Activated CD4-positive, alpha-beta T cell treated with anti-CD3 and anti-CD28 coated beads, Interleukin-2, amount 10 ng/mL, durations not matched to agents 7 days and 5 days (primary cell): Measurements from ENCODE around the gene ZNF57. TPM values are rescaled to one million over a fixed set of nuclear protein-coding genes. Genes with fewer than 3 reads are reported as not detected.
"Not testable (repeated sequence)": the region's sequence is repeated elsewhere in the genome, so short reads cannot be mapped to it uniquely, and the experiment has no call there.

Experiments
- CTCF ChIA-PET: fragments of 350-600 bp; sonication (Branson Sonifier 250); formaldehyde crosslinking; loops from one replicate; lab custom pipeline; 2021; ENCODE audit warnings: antibody characterized with exemption; lab: Charles Lee
- POLR2A ChIA-PET: fragments of 350-600 bp; sonication (Branson Sonifier 250); formaldehyde crosslinking; loops from one replicate; lab custom pipeline; 2021; ENCODE audit warnings: antibody characterized with exemption; lab: Charles Lee
- DNase-seq: peaks from one replicate; pipeline ENCODE4 v3.0.0-alpha.2; 2020
- H3K27ac Mint-ChIP-seq: one replicate; pipeline ENCODE4 v1.8.0; 2021; ENCODE audit warnings: mild to moderate bottlenecking, moderate library complexity, mixed read lengths
- H3K27me3 Mint-ChIP-seq: one replicate; pipeline ENCODE4 v1.8.0; 2021; ENCODE audit warnings: mixed read lengths
- H3K36me3 Mint-ChIP-seq: one replicate; pipeline ENCODE4 v1.8.0; 2021; ENCODE audit warnings: low read depth, mixed read lengths
- H3K4me1 Mint-ChIP-seq: one replicate; pipeline ENCODE4 v1.8.0; 2021; ENCODE audit warnings: mixed read lengths
- H3K4me3 Mint-ChIP-seq: one replicate; pipeline ENCODE4 v1.8.0; 2021; ENCODE audit warnings: mild to moderate bottlenecking, moderate library complexity, mixed read lengths
- H3K9me3 Mint-ChIP-seq: one replicate; pipeline ENCODE4 v1.8.0; 2021; ENCODE audit warnings: mixed read lengths
- total RNA-seq, 2 experiments: library from RNA; stranded (reverse); gene quantifications; one replicate each; pipeline ENCODE4 v1.2.3, GENCODE V29; 2021

The ZNF57 gene
- total RNA-seq, 2 experiments from 2014 or later = 4.4 to 4.9 TPM

GRCh38 chr19:2912306-2912705 is 11.6 kb downstream of the ZNF57 start:
- Mint-ChIP-seq H3K9me3 (peaks cover 45% of the 10 kb centered on the region), H3K4me3 (no peak overlapping the region), H3K27ac (no peak overlapping the region), H3K36me3 (peaks cover 62% of the 10 kb centered on the region), H3K27me3 (no peaks in the 10 kb centered on the region), H3K4me1 (peaks cover 9% of the 10 kb centered on the region)
- ChIA-PET POLR2A (no interaction called here), CTCF (interaction anchor here (1.0 to 2.6 kb wide), 3 partner anchors 12 to 39 kb away, joined by 3 to 10 read pairs (median 4); no protein-coding TSS in a partner anchor)
- DNase-seq = no peak

GRCh38 chr19:2917275-2918184 is 16.8 kb downstream of the ZNF57 start:
- Mint-ChIP-seq H3K4me1 (no peaks in the 10 kb centered on the region), H3K4me3 (no peak overlapping the region), H3K27me3 (no peaks in the 10 kb centered on the region), H3K27ac (no peak overlapping the region), H3K9me3 (peaks cover 41% of the 10 kb centered on the region), H3K36me3 (peaks cover 63% of the 10 kb centered on the region)
- no peak for DNase-seq
- CTCF ChIA-PET = no interaction called here
- POLR2A ChIA-PET = no interaction called here

GRCh38 chr19:2922987-2923386 is 22.3 kb downstream of the ZNF57 start:
- Mint-ChIP-seq H3K27me3 (no peaks in the 10 kb centered on the region), H3K4me3 (no peak overlapping the region), H3K4me1 (no peaks in the 10 kb centered on the region), H3K27ac (no peak overlapping the region), H3K9me3 (peaks cover 20% of the 10 kb centered on the region), H3K36me3 (peaks cover 20% of the 10 kb centered on the region)
- ChIA-PET POLR2A (no interaction called here), CTCF (interaction anchor here (0.6 to 2.3 kb wide), 4 partner anchors 10 to 269 kb away, joined by 3 to 10 read pairs (median 3); no protein-coding TSS in a partner anchor)
- no peak for DNase-seq

- no peak overlapping the region for H3K27ac Mint-ChIP-seq
- no peaks in the 10 kb centered on the region for H3K27me3 Mint-ChIP-seq
- H3K4me1 Mint-ChIP-seq = no peaks in the 10 kb centered on the region
- ChIA-PET POLR2A (no interaction called here), CTCF (interaction anchor here (0.6 to 2.3 kb wide), 5 partner anchors 10 to 899 kb away, joined by 3 to 10 read pairs (median 3); no protein-coding TSS in a partner anchor)
- H3K36me3 Mint-ChIP-seq = peaks cover 17% of the 10 kb centered on the region
- H3K4me3 Mint-ChIP-seq = no peak overlapping the region
- DNase-seq = no peak
- peaks cover 18% of the 10 kb centered on the region for H3K9me3 Mint-ChIP-seq
These were observed 22.8 kb downstream of the ZNF57 start for GRCh38 chr19:2923510-2923909.

- DNase-seq = no peak
- CTCF ChIA-PET = no interaction called here
- no peaks in the 10 kb centered on the region for H3K4me1 Mint-ChIP-seq
- POLR2A ChIA-PET = no interaction called here
- H3K9me3 Mint-ChIP-seq = peaks cover 17% of the 10 kb centered on the region
- no peaks in the 10 kb centered on the region for H3K27me3 Mint-ChIP-seq
- no peak overlapping the region for H3K27ac Mint-ChIP-seq
- peaks cover 15% of the 10 kb centered on the region for H3K36me3 Mint-ChIP-seq
- no peak overlapping the region for H3K4me3 Mint-ChIP-seq
These were observed 25.8 kb downstream of the ZNF57 start for GRCh38 chr19:2926341-2927031.

GRCh38 chr19:2927032-2927430 is 26.3 kb downstream of the ZNF57 start:
- Mint-ChIP-seq H3K27me3 (no peaks in the 10 kb centered on the region), H3K4me1 (no peaks in the 10 kb centered on the region), H3K27ac (no peak overlapping the region), H3K9me3 (peaks cover 20% of the 10 kb centered on the region), H3K4me3 (no peak overlapping the region), H3K36me3 (peaks cover 17% of the 10 kb centered on the region)
- POLR2A ChIA-PET = no interaction called here
- CTCF ChIA-PET = interaction anchor here (0.7 kb wide), 1 partner anchor 23 kb away, joined by 3 read pairs; no protein-coding TSS in a partner anchor
- no peak for DNase-seq

- DNase-seq = no peak
- H3K36me3 Mint-ChIP-seq = peaks cover 61% of the 10 kb centered on the region
- POLR2A ChIA-PET = no interaction called here
- CTCF ChIA-PET = no interaction called here
- H3K9me3 Mint-ChIP-seq = peaks cover 38% of the 10 kb centered on the region
- no peaks in the 10 kb centered on the region for H3K4me1 Mint-ChIP-seq
- H3K4me3 Mint-ChIP-seq = no peak overlapping the region
- no peak overlapping the region for H3K27ac Mint-ChIP-seq
- H3K27me3 Mint-ChIP-seq = no peaks in the 10 kb centered on the region
These were observed 32.8 kb downstream of the ZNF57 start for GRCh38 chr19:2933490-2933910.

GRCh38 chr19:2935863-2936262 is 35.1 kb downstream of the ZNF57 start:
- H3K4me1 Mint-ChIP-seq, CTCF ChIA-PET, POLR2A ChIA-PET, H3K4me3 Mint-ChIP-seq, H3K27ac Mint-ChIP-seq, H3K27me3 Mint-ChIP-seq, DNase-seq: not testable (repeated sequence)
- Mint-ChIP-seq H3K36me3 (peaks cover 62% of the 10 kb centered on the region), H3K9me3 (peaks cover 34% of the 10 kb centered on the region)

- peak overlapping the region; percentile 89 for H3K4me3 Mint-ChIP-seq
- peaks cover 22% of the 10 kb centered on the region for H3K4me1 Mint-ChIP-seq
- CTCF ChIA-PET = interaction anchor here (1.0 to 1.5 kb wide), 2 partner anchors 30 to 83 kb away, joined by 3 to 4 read pairs; no protein-coding TSS in a partner anchor
- H3K36me3 Mint-ChIP-seq = peaks cover 12% of the 10 kb centered on the region
- peaks cover 4% of the 10 kb centered on the region for H3K9me3 Mint-ChIP-seq
- POLR2A ChIA-PET = no interaction called here
- no peak for DNase-seq
- peak overlapping the region; percentile 41 for H3K27ac Mint-ChIP-seq
- no peaks in the 10 kb centered on the region for H3K27me3 Mint-ChIP-seq
These were observed 42.4 kb downstream of the ZNF57 start for GRCh38 chr19:2942928-2943640.

GRCh38 chr19:2944403-2944774 is 43.7 kb downstream of the ZNF57 start:
- CTCF ChIA-PET = interaction anchor here (1.5 kb wide), 1 partner anchor 84 kb away, joined by 4 read pairs; no protein-coding TSS in a partner anchor
- H3K4me1 Mint-ChIP-seq = peaks cover 28% of the 10 kb centered on the region
- H3K27me3 Mint-ChIP-seq = no peaks in the 10 kb centered on the region

GRCh38 chr19:2944775-2945574 is 44.2 kb downstream of the ZNF57 start, which contains the start of gene ZNF77:
Gene ZNF77 (minus strand): TSS chr19:2944971. CDS start chr19:2944840, 131 bp downstream.
- peaks cover 34% of the 10 kb centered on the region for H3K4me1 Mint-ChIP-seq
- ChIA-PET CTCF (interaction anchor here (0.9 to 1.5 kb wide), 2 partner anchors 85 to 158 kb away, joined by 3 to 4 read pairs; no protein-coding TSS in a partner anchor), POLR2A (no interaction called here)
- DNase-seq = peak; percentile 99
- H3K36me3 Mint-ChIP-seq = peaks cover 7% of the 10 kb centered on the region
- no peaks in the 10 kb centered on the region for H3K27me3 Mint-ChIP-seq
- peak within 1 kb of the TSS; percentile 99 for H3K27ac Mint-ChIP-seq
- H3K9me3 Mint-ChIP-seq = no peaks in the 10 kb centered on the region
- peak within 1 kb of the TSS; percentile 89 for H3K4me3 Mint-ChIP-seq

More at GRCh38 chr19:2944403-2944774, 43.7 kb downstream of the ZNF57 start:
- no peaks in the 10 kb centered on the region for H3K9me3 Mint-ChIP-seq
- peaks cover 7% of the 10 kb centered on the region for H3K36me3 Mint-ChIP-seq
- POLR2A ChIA-PET = no interaction called here
- peak overlapping the region; percentile 99 for H3K27ac Mint-ChIP-seq
- no peak for DNase-seq
- H3K4me3 Mint-ChIP-seq = peak overlapping the region; percentile 89
